Kidney (tissue), 14 donors: Measurements from ENCODE around the gene CYB561D2. TPM values are rescaled to one million over a fixed set of nuclear protein-coding genes. Genes with fewer than 3 reads are reported as not detected.
A peak's percentile ranks its signal among the peaks of the same experiment; 100 is the strongest.

ENCODE experiments used
- DNase-seq, 5 donors: peaks; one replicate each; pipeline ENCODE4 v3.0.0-alpha.2; 2013 to 2020
- FAIRE-seq: peaks from 2 replicates; lab custom pipeline; 2012; peaks lifted over from hg19 to GRCh38; lab: Jason Lieb, UNC
- H3K27ac ChIP-seq, 2 donors: one replicate each; pipeline ENCODE4 v1.7.0; 2013; ENCODE audit warnings: low read depth in 2 of 2, low read length in 2 of 2, inconsistent platforms in 1 of 2
- H3K27me3 ChIP-seq: one replicate; pipeline ENCODE4 v1.7.1; 2013; ENCODE audit warnings: low read length, inconsistent platforms; ENCODE audit not compliant: control insufficient read depth, insufficient read depth
- H3K36me3 ChIP-seq, 3 donors: one replicate each; pipeline versions ENCODE4 v1.7.0 to v1.7.1; 2013; ENCODE audit warnings: low read length in 3 of 3, control low read depth in 1 of 3, inconsistent platforms in 1 of 3; ENCODE audit not compliant: insufficient read depth in 3 of 3, control insufficient read depth in 2 of 3
- H3K4me1 ChIP-seq, 3 donors: one replicate each; pipeline versions ENCODE4 v1.7.0 to v1.7.1; 2013; ENCODE audit warnings: low read length in 3 of 3, inconsistent platforms in 1 of 3, low read depth in 1 of 3; ENCODE audit not compliant: control insufficient read depth in 2 of 3, insufficient read depth in 2 of 3
- H3K4me3 ChIP-seq, 3 donors: one replicate each; pipeline versions ENCODE4 v1.7.0 to v1.8.1; 2013; ENCODE audit warnings: low read length in 3 of 3, control low read depth in 1 of 3, inconsistent platforms in 1 of 3
- H3K9ac ChIP-seq, 3 donors: one replicate each; pipeline versions ENCODE4 v1.7.0 to v1.7.1; 2013; ENCODE audit warnings: low read length in 3 of 3, control low read depth in 1 of 3, inconsistent platforms in 1 of 3
- H3K9me3 ChIP-seq, 3 donors: one replicate each; pipeline versions ENCODE4 v1.7.0 to v1.7.1; 2013; ENCODE audit warnings: low read length in 3 of 3, control low read depth in 1 of 3, inconsistent platforms in 1 of 3; ENCODE audit not compliant: control insufficient read depth in 2 of 3, insufficient read depth in 1 of 3
- CTCF ChIP-seq: IDR thresholded peaks from 3 replicates; pipeline ENCODE4 v1.5.1; 2012; ENCODE audit warnings: mild to moderate bottlenecking, moderate library complexity, borderline replicate concordance; ENCODE audit not compliant: insufficient read depth; ENCODE audit errors: extremely low read depth
- intact Hi-C: fragments of 100-400 bp; cut with DNase I; formaldehyde crosslinking; loops from one replicate; pipeline ENCODE4 v1.11.1; 2022
- polyA plus RNA-seq: library from polyadenylated mRNA; stranded (reverse); fragments of 350-450 nt; fragmentation: Illumina TruSeq; extraction: RNeasy Lipid Tissue Mini Kit (QIAGEN cat#74804); gene quantifications from one replicate; pipeline ENCODE4 v1.2.3, GENCODE V29; 2014; ENCODE audit warnings: low read depth, low replicate concordance; ENCODE audit not compliant: insufficient read depth
- total RNA-seq: library from RNA; stranded (reverse); fragmentation: NEBNext Ultra II Directional; extraction: Animal tissue kit (Norgen Biotek cat#: 25700); gene quantifications from one replicate; pipeline ENCODE4 v1.2.1, GENCODE V29; 2021
- donor health status: control.
- donor health status: control.
- donor health status: control.
- donor health status: control.
- donor health status: control.
- donor health status: DM: yes; HTN: yes; CAD: no.
- donor health status: Normal renal cell carcinoma (clear cell type).

Gene CYB561D2
- total and polyA plus RNA-seq, 2 donors from 2014 or later, result 28.5 to 38.8 TPM

GRCh38 chr3:50388016-50388719, 37.5 kb downstream of the CYB561D2 start:
- intact Hi-C loops, result no loop called here
- no peaks in the 10 kb centered on the region for H3K36me3 ChIP-seq
- DNase-seq (peak in 4 of 5 donors; percentile 53 to 76 (median 66)), FAIRE-seq (no peak)
- peak; percentile 42 for TF ChIP-seq CTCF
- H3K9me3 ChIP-seq, result no peaks in the 10 kb centered on the region
- peaks cover 0 to 11% (median 3%) of the 10 kb centered on the region in 3 donors for H3K4me1 ChIP-seq
- no peak overlapping the region for H3K4me3 ChIP-seq
- H3K9ac ChIP-seq, result no peak overlapping the region
- no peak overlapping the region for H3K27ac ChIP-seq
- H3K27me3 ChIP-seq, result no peaks in the 10 kb centered on the region

GRCh38 chr3:50388720-50389413, 38.2 kb downstream of the CYB561D2 start:
- intact Hi-C loops, result no loop called here
- no peak for TF ChIP-seq CTCF
- FAIRE-seq (no peak), DNase-seq (peak in 3 of 5 donors; percentile 21 to 48 (median 23))
- peaks cover 0 to 5% (median 0%) of the 10 kb centered on the region in 3 donors for H3K4me1 ChIP-seq
- no peak overlapping the region for H3K4me3 ChIP-seq
- no peaks in the 10 kb centered on the region for H3K36me3 ChIP-seq
- no peak overlapping the region for H3K27ac ChIP-seq
- no peaks in the 10 kb centered on the region for H3K9me3 ChIP-seq
- H3K9ac ChIP-seq, result no peak overlapping the region
- H3K27me3 ChIP-seq, result no peaks in the 10 kb centered on the region

GRCh38 chr3:50389414-50389767, 38.7 kb downstream of the CYB561D2 start:
- Histone ChIP-seq H3K27ac (no peak overlapping the region), H3K9ac (no peak overlapping the region), H3K4me1 (peaks cover 0 to 5% (median 0%) of the 10 kb centered on the region in 3 donors), H3K4me3 (no peak overlapping the region), H3K9me3 (no peaks in the 10 kb centered on the region), H3K36me3 (no peaks in the 10 kb centered on the region), H3K27me3 (no peaks in the 10 kb centered on the region)
- intact Hi-C loops, result no loop called here
- TF ChIP-seq CTCF, result no peak
- FAIRE-seq (no peak), DNase-seq (no peak)
